Stimulated activated effector memory CD8-positive, alpha-beta T cell treated with anti-CD3 and anti-CD28 coated beads, Interleukin-12 subunit alpha, Interleukin-12 subunit beta, amount 100 ng/mL, for 72 hours (primary cell): ENCODE measurements around the gene FGF1.

Experiments used
- ATAC-seq: fragments of 150-1000 bp; cut with Tn5 transposase; 2 replicates; pipeline ENCODE4 v1.10.0; 2021
- DNase-seq, 2 donors: peaks; one replicate each; pipeline ENCODE4 v3.0.0; 2021 to 2022; ENCODE audit warnings: low spot score in 2 of 2
- H3K27ac Mint-ChIP-seq: one replicate; pipeline ENCODE4 v1.8.0; 2022; ENCODE audit warnings: mild to moderate bottlenecking, mixed read lengths
- H3K36me3 Mint-ChIP-seq: one replicate; pipeline ENCODE4 v1.8.0; 2022; ENCODE audit warnings: mild to moderate bottlenecking, mixed read lengths
- H3K4me1 Mint-ChIP-seq: one replicate; pipeline ENCODE4 v1.8.0; 2022; ENCODE audit warnings: mixed read lengths
- H3K4me3 Mint-ChIP-seq: one replicate; pipeline ENCODE4 v1.8.0; 2022; ENCODE audit warnings: mild to moderate bottlenecking, mixed read lengths
- H3K9me3 Mint-ChIP-seq: one replicate; pipeline ENCODE4 v1.8.0; 2022; ENCODE audit warnings: mixed read lengths

Gene FGF1

DNA sequence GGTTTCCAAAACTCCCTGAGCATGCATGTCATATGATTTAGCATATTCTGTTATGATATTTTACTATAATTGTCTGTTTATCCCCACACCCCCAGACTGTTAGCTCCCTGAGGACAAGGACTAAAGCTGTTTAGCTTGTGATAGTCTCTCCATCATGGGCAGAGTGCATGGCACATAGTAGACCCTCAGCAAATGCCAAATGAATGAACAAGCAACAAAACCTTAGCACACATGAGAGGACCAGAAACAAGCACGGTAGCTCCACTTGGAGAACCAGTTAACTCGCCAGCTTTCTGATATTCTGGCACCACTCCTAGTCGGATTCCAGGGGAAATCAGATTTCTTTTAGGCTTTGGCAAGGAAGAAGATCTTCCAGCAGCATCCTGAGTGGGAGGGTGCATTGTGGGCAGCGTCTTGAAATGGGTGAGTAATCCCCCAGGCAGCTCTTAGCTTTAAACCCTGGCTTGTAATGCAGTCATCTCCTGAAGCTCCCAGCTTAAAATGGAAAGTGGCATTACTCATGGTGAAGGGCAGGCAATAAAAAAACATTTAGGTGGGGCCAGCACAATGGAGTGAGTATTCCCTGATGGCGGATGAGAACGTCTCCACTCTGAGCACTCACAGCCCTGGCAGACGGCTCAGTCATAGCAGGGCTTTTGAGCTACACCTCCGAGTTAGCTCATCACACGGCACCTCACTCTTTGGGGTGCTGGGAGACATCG is 41.1 kb downstream of the FGF1 start:
- no peak overlapping the region for H3K4me3 Mint-ChIP-seq
- no peaks in the 10 kb centered on the region for H3K4me1 Mint-ChIP-seq
- no peak overlapping the region for H3K27ac Mint-ChIP-seq
- DNase-seq, result no peak
- H3K9me3 Mint-ChIP-seq, result no peaks in the 10 kb centered on the region
- no peaks in the 10 kb centered on the region for H3K36me3 Mint-ChIP-seq
- ATAC-seq, result peak; percentile 55

DNA sequence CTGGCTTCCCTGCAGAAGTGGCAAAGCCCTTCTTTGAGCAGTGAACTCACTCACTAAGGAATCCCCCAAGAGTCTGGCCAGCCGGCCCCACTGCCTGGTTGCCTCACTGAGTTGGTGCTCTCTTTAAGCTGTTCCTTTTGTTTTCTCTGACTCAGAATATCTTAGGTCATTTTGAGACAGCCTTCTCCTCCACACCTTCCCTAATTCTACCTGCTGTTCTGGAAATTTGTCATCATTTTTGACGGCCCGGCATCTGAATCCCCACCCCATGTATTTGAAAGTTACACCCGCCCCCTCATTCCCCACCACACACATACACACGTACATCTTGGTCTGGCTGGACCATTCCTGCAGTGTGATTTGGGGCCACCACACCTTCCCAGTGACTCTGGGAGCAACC is 41.8 kb downstream of the FGF1 start:
- no peak for DNase-seq
- H3K27ac Mint-ChIP-seq, result no peak overlapping the region
- no peaks in the 10 kb centered on the region for H3K9me3 Mint-ChIP-seq
- H3K4me3 Mint-ChIP-seq, result no peak overlapping the region
- no peaks in the 10 kb centered on the region for H3K36me3 Mint-ChIP-seq
- peak; percentile 26 for ATAC-seq
- no peaks in the 10 kb centered on the region for H3K4me1 Mint-ChIP-seq

DNA sequence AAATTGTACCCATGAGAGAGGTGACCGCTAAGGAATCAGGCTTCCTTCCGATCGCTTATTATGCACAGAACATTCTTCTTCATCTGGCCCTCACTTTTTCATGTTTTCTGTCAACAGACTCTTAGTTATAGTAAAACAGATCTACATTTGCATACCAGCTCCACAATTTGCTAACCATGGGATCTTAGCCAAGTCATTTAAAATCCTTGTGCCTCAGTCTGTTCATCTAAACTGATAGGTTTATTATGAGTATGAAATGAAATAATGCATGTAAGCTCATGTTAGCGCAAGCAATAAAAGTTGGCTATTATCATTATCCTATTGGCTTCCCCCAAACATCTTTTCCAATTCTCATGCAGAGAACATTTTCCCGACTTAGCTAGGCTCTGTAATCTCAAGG is 42.3 kb downstream of the FGF1 start:
- H3K36me3 Mint-ChIP-seq, result no peaks in the 10 kb centered on the region
- H3K4me3 Mint-ChIP-seq, result no peak overlapping the region
- no peaks in the 10 kb centered on the region for H3K9me3 Mint-ChIP-seq
- no peak overlapping the region for H3K27ac Mint-ChIP-seq
- H3K4me1 Mint-ChIP-seq, result no peaks in the 10 kb centered on the region
- no peak for DNase-seq
- ATAC-seq, result no peak

DNA sequence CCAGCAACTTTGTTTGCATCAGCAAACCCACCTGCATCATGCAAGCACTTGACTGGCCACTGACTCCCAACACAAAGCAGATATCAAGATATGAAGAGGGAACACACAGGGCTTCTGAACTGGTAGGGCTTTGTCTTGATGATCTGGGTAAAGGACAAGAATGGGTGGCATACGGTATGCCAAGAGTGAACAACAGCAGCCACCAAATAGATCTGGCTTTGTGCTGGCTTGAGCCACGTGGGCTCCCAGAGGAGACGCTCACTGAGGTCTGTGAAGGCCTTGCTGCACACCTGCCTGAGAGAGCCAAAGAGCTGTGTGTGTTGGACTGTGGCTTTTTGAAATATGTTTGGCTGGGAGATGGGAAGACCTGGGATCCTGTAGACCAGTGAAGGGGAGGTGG is 43.5 kb downstream of the FGF1 start:
- no peaks in the 10 kb centered on the region for H3K9me3 Mint-ChIP-seq
- H3K36me3 Mint-ChIP-seq, result no peaks in the 10 kb centered on the region
- no peaks in the 10 kb centered on the region for H3K4me1 Mint-ChIP-seq
- H3K27ac Mint-ChIP-seq, result no peak overlapping the region
- DNase-seq (no peak), ATAC-seq (no peak)
- H3K4me3 Mint-ChIP-seq, result no peak overlapping the region

DNA sequence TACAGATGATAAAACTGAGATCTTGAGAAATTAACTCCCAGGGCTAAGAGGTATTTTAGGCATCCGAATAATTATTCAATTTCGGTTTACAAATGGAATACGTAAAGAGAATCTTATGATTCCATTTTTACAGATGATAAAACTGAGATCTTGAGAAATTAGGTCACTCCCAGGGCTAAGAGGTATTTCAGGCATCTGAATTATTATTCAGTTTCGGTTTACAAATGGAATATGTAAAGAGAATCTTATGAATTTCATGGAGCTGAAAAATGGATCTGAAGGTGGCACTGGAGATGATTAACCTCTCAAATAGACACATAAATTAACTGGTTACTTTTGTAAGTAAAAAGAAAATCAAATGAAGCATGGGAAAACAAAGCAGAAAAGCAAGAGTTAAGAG is 44.2 kb downstream of the FGF1 start:
- Mint-ChIP-seq H3K4me3 (no peak overlapping the region), H3K4me1 (no peaks in the 10 kb centered on the region), H3K36me3 (no peaks in the 10 kb centered on the region), H3K9me3 (no peaks in the 10 kb centered on the region), H3K27ac (no peak overlapping the region)
- ATAC-seq, result no peak
- no peak for DNase-seq

DNA sequence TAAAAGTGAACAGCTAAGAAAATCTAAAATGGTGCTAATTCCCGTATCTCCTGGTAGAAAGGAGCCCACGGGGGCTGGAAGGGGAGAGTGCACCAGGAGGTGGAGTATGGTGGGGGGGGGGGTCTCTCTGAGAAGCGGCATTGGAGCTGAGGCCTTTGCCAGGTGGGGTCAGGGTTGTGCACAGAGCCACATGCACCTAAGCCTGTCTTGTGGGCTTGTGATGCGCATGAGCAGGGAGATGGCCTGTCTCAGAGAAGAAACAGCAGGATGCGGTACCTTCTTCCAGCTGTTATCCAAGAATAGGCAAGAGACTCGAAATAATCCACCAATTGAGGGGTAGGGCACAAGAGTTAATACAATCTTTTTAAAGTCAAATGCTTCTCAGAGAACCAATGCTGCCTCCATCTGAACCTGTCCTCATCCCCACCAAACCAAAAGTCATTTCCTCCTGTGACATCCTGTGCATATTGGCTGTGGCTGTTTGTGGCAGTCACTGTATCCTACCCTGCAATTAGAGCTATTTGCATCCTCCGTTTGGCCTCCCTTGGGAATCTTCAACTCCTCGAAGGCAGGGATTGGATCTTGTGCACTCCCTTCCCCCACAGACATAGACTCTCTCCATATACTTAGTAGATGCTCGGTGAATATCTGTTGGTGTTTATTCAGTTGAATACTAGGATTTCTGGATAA is 45.4 kb downstream of the FGF1 start:
- DNase-seq, result no peak
- no peak overlapping the region for H3K4me3 Mint-ChIP-seq
- no peaks in the 10 kb centered on the region for H3K36me3 Mint-ChIP-seq

DNA sequence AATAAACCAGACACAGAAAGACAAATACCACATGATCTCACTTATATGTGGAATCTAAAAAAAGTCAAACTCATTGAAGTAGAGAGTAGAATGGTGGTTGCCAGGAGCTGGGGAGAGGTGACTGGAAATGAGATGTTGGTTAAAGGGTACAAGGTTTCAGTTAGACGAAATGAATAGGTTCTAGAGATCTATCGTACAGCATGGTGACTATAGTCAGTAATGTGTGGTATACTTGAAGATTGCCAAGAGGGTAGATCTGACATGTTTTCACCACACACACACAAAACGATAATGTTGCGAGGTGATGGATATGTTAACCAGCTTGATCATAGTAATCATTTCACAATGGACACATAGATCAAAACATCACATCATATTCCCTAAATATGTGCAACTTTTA is 46.4 kb downstream of the FGF1 start:
- ATAC-seq (peak; percentile 94), DNase-seq (no peak)
- Mint-ChIP-seq H3K27ac (no peak overlapping the region), H3K36me3 (no peaks in the 10 kb centered on the region), H3K9me3 (no peaks in the 10 kb centered on the region), H3K4me3 (no peak overlapping the region), H3K4me1 (no peaks in the 10 kb centered on the region)

More for the DNA sequence above, 45.4 kb downstream of the FGF1 start:
- no peak for ATAC-seq
- no peaks in the 10 kb centered on the region for H3K9me3 Mint-ChIP-seq
- no peaks in the 10 kb centered on the region for H3K4me1 Mint-ChIP-seq
- no peak overlapping the region for H3K27ac Mint-ChIP-seq

DNA sequence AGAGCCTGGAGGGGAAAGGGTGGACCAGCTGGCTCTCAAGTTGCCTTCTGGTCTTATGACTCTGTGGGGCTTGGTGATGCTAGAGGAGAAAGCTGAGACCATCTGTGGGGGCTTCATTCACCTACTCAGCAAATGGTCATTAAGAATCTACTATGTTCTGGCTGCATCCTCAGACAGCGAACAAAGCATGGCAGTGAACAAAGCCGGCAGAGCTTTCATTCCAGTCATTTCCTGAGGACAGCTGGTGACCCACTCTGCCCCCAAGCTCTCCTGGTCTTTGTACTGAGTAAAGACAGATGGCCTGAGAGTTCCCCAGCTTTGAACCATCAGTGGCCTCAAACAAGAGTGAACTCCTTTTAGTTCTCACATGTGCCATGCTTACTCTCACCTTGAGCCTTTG is 48.0 kb downstream of the FGF1 start:
- DNase-seq (no peak), ATAC-seq (no peak)
- H3K9me3 Mint-ChIP-seq, result no peaks in the 10 kb centered on the region
- no peaks in the 10 kb centered on the region for H3K4me1 Mint-ChIP-seq
- no peak overlapping the region for H3K4me3 Mint-ChIP-seq
- H3K36me3 Mint-ChIP-seq, result no peaks in the 10 kb centered on the region
- no peak overlapping the region for H3K27ac Mint-ChIP-seq

DNA sequence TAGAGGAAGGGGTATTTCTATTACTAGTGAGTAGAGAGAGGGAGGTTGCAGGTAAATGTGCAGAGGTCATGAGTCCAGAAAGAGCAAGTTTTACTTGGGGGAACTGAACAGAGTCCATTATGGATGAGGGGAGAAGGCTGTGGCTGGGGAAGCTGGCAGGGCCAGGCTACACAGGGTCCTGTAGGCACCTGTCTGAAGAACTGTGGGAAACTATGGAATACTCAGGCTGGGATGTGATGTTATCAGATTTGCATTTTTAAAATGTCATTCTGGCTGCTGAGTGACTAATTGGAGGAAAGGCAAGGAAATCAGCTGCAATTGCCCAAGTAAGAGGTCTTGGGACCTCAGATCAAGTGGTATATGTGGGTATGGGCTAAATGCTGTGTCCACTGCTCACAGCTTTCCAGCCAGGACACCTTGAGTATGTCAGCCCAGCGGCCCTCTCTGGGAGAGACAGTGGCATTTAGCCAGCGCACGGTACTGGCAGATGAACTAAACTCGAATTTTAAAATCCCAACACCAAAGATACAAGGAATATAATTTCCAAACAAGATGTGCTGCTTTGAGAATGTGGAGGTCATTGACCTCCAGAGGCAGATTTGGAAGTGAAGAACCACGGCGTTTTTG is 49.1 kb downstream of the FGF1 start:
- no peaks in the 10 kb centered on the region for H3K9me3 Mint-ChIP-seq
- no peak for DNase-seq
- no peak for ATAC-seq
- H3K4me3 Mint-ChIP-seq, result no peak overlapping the region
- H3K4me1 Mint-ChIP-seq, result no peaks in the 10 kb centered on the region
- no peaks in the 10 kb centered on the region for H3K36me3 Mint-ChIP-seq
- no peak overlapping the region for H3K27ac Mint-ChIP-seq

DNA sequence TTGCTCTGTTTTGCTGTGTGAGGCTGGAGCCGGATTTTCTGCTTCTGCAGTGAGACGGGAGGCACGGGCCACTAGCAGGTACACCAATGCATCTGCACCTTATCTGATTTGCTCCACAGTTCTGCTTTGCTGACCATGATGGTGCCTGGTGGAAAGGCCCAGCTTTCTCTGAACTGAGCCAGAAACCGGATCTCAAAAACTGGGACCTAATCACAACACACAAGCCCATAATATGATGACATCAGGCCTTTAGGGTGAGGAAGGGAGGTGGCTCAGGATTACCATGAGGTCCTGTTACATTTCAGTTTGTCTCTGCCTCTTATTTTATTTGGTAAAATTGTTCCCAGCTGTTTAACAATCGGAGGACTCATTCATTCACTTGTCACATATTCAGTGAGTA is 49.8 kb downstream of the FGF1 start:
- DNase-seq (no peak), ATAC-seq (no peak)
- no peaks in the 10 kb centered on the region for H3K4me1 Mint-ChIP-seq
- H3K9me3 Mint-ChIP-seq, result no peaks in the 10 kb centered on the region
- H3K27ac Mint-ChIP-seq, result no peak overlapping the region
- H3K4me3 Mint-ChIP-seq, result no peak overlapping the region
- no peaks in the 10 kb centered on the region for H3K36me3 Mint-ChIP-seq

DNA sequence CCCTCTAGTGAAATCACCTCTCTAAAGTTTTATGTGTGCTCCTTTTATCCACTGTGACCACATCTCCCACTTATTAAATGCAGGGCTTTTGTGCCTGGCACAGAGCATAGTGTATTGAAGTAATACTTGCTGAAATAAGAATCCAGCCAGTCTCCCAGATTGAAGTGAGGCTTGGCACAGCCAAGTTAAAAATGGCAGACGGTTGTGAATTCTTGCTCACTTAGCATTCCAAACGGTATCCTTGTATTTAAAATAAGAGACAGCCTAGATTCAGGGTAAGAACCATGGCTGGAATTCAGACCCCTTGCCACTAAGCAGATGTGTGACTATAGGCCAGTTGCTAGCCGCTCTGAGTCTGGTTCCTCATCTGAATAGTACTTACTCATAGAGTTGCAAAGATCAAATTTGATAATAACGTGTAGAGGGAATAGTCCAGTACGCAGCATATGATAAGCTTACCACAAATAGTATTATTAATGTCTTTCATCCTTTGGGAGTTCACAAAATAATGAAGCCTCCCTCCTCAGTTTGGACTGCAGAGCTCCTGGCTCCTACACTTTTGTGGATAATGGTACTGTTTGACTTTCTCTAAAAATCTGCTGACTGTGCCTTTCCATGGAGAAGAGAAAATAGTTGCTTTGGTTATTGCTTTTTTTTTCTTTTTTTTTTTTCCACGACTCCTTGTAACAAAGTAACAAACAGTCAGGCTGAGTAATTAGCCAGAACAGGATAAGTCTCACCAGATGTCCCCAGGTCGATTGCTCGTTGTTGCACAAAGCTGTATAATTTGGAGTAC is 51.5 kb downstream of the FGF1 start:
- Mint-ChIP-seq H3K4me1 (no peaks in the 10 kb centered on the region), H3K36me3 (no peaks in the 10 kb centered on the region), H3K27ac (no peak overlapping the region), H3K9me3 (no peaks in the 10 kb centered on the region), H3K4me3 (no peak overlapping the region)
- no peak for DNase-seq
- ATAC-seq, result no peak

DNA sequence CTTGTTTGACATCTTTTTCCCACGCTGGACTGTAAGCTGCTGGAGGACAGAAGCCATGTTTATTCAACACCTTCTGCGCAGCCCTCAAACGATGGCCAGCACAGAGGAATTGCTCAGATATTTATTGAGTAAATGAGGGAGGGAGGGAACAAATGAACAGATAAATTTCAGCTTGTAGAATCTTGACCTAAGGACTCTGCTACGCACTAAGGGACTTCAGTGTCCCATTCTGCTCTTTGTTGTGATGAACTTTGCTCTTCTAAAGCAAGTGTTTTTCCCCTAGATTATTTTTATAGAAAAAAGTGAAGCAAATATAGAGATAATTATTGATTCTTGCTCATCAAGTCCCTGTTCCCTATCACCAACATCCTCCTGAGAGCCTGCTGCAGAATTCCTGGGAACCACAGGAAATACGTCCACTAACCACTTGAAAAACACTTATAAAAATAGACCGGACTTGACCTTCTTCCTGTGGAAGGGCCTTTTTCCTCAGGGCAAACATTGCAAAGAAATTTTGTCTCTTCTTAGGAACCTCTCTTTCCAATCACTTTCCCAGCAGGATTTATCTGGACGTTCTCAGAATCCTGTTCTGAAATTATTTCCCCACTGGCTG is 54.9 kb downstream of the FGF1 start:
- ATAC-seq (no peak), DNase-seq (no peak)
- Mint-ChIP-seq H3K9me3 (no peaks in the 10 kb centered on the region), H3K4me3 (no peak overlapping the region), H3K4me1 (no peaks in the 10 kb centered on the region), H3K27ac (no peak overlapping the region), H3K36me3 (no peaks in the 10 kb centered on the region)

DNA sequence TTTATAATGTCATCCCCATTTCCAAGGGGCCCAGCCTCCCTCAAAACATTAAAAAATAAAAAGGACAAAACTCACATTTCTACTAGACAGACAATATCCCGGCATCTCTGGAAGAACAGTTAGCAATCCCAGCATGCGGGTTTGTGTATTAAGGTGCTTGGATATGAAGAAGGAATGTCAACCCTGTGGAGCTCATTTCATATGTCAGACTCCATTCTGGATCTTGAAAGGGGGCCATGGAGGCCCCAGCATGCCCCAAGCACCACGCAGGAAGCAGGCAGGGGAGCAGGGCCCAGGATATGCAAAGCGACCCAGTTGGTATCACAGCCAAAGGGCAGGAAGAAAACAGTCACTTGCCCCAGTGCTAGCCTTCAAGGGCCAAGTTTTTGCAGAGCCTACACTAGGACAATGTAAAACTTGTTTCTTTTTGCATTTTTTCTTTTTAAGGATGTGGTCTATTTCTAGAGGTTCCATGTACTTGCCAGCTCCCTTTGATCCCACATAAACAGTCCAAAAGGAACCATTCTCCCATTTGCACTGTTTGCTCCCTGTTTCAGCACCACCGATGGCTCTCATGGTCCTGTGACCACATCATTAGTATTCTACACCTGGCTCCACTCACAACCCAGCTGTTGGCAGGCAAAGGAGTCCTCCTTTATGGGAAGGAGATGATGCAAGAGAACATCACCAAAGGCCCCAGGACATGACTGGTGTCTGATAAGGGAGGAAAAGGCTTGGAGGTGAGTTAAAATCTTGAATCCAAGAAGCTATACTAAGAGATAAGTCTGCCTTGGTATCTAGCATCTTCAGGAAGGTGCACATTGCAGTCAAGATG is 58.3 kb downstream of the FGF1 start:
- Mint-ChIP-seq H3K4me1 (no peaks in the 10 kb centered on the region), H3K4me3 (no peak overlapping the region), H3K27ac (no peak overlapping the region), H3K36me3 (no peaks in the 10 kb centered on the region), H3K9me3 (no peaks in the 10 kb centered on the region)
- ATAC-seq (no peak), DNase-seq (no peak)

DNA sequence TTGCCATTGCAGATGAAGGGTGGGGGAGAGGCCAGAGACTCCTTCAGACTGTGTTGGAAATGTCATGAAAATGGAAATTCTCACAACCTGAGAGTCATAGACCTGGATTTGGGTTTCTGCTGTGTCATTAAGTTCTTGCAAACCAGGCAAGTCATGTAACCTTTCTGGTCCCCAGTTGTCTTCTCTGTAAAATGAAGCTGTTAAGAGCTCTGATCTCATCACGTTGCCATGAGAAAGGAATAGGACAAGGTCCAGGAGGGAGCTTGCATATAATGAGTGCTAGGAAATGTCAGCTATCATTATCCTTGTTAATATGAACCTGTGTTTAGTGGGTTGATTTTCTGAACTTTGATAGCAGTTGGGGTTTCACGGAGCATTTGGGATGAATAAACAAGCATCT is 59.1 kb downstream of the FGF1 start:
- no peaks in the 10 kb centered on the region for H3K4me1 Mint-ChIP-seq
- DNase-seq, result no peak

More for the DNA sequence above, 59.1 kb downstream of the FGF1 start:
- no peak overlapping the region for H3K27ac Mint-ChIP-seq
- no peaks in the 10 kb centered on the region for H3K36me3 Mint-ChIP-seq
- H3K4me3 Mint-ChIP-seq, result no peak overlapping the region
- H3K9me3 Mint-ChIP-seq, result no peaks in the 10 kb centered on the region
- ATAC-seq, result no peak
